ENCODE measurements around the gene EFCAB12. TPM values are rescaled to one million over a fixed set of nuclear protein-coding genes. Genes with fewer than 3 reads are reported as not detected.

The EFCAB12 gene
- total and polyA plus RNA-seq, 2 of the 8 experiments (the other 6 are each of a cell fraction or from before 2014, with no cell fraction given) = 0.60 to 0.99 TPM

- Histone ChIP-seq H3K23me2 (ENCODE audit: low read depth, low read length) (no peaks in the 10 kb centered on the region), H4K5ac (ENCODE audit: insufficient read length, low read depth, low read length) (no peak overlapping the region), H2BK5ac (ENCODE audit: low read depth, low read length) (no peak overlapping the region), H2AK5ac (ENCODE audit: low read depth, low read length) (no peak overlapping the region), H3K27ac (ENCODE audit: low read depth, low read length) (no peak overlapping the region), H2BK120ac (replicated peaks; ENCODE audit: low read depth, low read length) (no peak overlapping the region), H3K56ac (replicated peaks; ENCODE audit: insufficient read length, low read depth, low read length) (no peak overlapping the region), H2BK12ac (ENCODE audit: low read depth, low read length) (no peak overlapping the region), H3K14ac (ENCODE audit: insufficient read length) (no peak overlapping the region), H2BK20ac (ENCODE audit: low read length) (no peak overlapping the region), H3K36me3 (ENCODE audit: control insufficient read depth in 2 of 4, insufficient read depth in 4 of 4, low read length in 3 of 4) (no peaks in the 10 kb centered on the region), H3K4me1 (replicated peaks in 1 of 4; ENCODE audit: control insufficient read depth in 3 of 4, insufficient read depth in 4 of 4, low read length in 3 of 4) (peaks cover 2 to 22% (median 7%) of the 10 kb centered on the region in 4 experiments; a peak in 5 of 7 replicates), H3K9me3 (ENCODE audit: insufficient read depth in 2 of 2, low read depth in 1 of 2, low read length in 1 of 2) (no peaks in the 10 kb centered on the region), H3K27me3 (replicated peaks in 1 of 4; ENCODE audit: control insufficient read depth in 3 of 4, extremely low read depth in 1 of 4, insufficient read depth in 3 of 4, low read length in 3 of 4) (no peaks in the 10 kb centered on the region), H4K91ac (replicated peaks; ENCODE audit: insufficient read length, low read length) (no peak overlapping the region), H3K4me2 (ENCODE audit: insufficient read depth in 1 of 2, low read depth in 2 of 2, low read length in 2 of 2) (no peak overlapping the region), H2BK15ac (ENCODE audit: low read length) (no peak overlapping the region), H3K9ac (replicated peaks in 1 of 4; ENCODE audit: extremely low read depth in 1 of 4, low read depth in 3 of 4, low read length in 3 of 4) (no peak overlapping the region), H4K20me1 (replicated peaks in 1 of 2; ENCODE audit: control insufficient read depth in 1 of 2, insufficient read depth in 2 of 2, low read length in 2 of 2) (no peaks in the 10 kb centered on the region), H3K18ac (ENCODE audit: extremely low read depth, low read length) (no peak overlapping the region), H4K8ac (ENCODE audit: extremely low read depth, insufficient read depth, low read length) (no peak overlapping the region), H3K4me3 (ENCODE audit: extremely low read depth in 1 of 4, insufficient read depth in 2 of 4, low read depth in 3 of 4, low read length in 4 of 4) (no peak overlapping the region), H3K79me2 (ENCODE audit: control insufficient read depth in 1 of 2, insufficient read depth in 2 of 2, low read length in 2 of 2) (0 out of 4 replicates have a peak, but pooled peaks cover 0 to 2% of the 10 kb centered on the region in 2 experiments), H3K23ac (ENCODE audit: insufficient read length) (no peak overlapping the region), H2AFZ (ENCODE audit: low read length) (no peak overlapping the region), H3K4ac (replicated peaks; ENCODE audit: insufficient read length, low read depth, low read length) (no peak overlapping the region), H3K79me1 (ENCODE audit: low read depth, low read length) (no peaks in the 10 kb centered on the region)
- DNase-seq (ENCODE audit: low read depth in 1 of 2, low spot score in 2 of 2) (no peak), FAIRE-seq (no peak)
- WGBS, 2 experiments (ENCODE audit: extremely low coverage in 1 of 2, insufficient coverage in 1 of 2, insufficient read length in 1 of 2, insufficient replicate concordance in 2 of 2, low coverage in 1 of 2, low lambda C conversion rate in 2 of 2, missing lambda C conversion rate in 1 of 2) = 67% methylated on average over 1 of the region's 1 CpG; no CpG with 5 or more reads in 1 of the 2 experiments
- ChIA-PET CTCF (ENCODE audit: partially characterized antibody) (no interaction called here), POLR2A (ENCODE audit: partially characterized antibody) (interaction anchor here (1.2 kb wide), 1 partner anchor 38 kb away, joined by 3 read pairs; no protein-coding TSS in a partner anchor)
- TF ChIP-seq NANOG (IDR thresholded peaks at IDR 0.05; ENCODE audit: insufficient read depth, low read depth, low read length, poor library complexity, severe bottlenecking) = no peak
- no peak for TF ChIP-seq KDM1A (IDR thresholded peaks at IDR 0.05; ENCODE audit: borderline replicate concordance, low read length)
- TF ChIP-seq EGR1 (IDR thresholded peaks at IDR 0.05; ENCODE audit: borderline replicate concordance, low read depth, low read length) = no peak
- TF ChIP-seq RXRA (IDR thresholded peaks at IDR 0.05; ENCODE audit: insufficient read depth, low read depth, low read length) = no peak
- no peak for TF ChIP-seq YY1 (IDR thresholded peaks at IDR 0.05; ENCODE audit: low read depth, low read length)
- no peak for TF ChIP-seq SIX5 (IDR thresholded peaks at IDR 0.05; ENCODE audit: low read depth, low read length)
- TF ChIP-seq SUZ12 (IDR thresholded peaks at IDR 0.05; ENCODE audit: low read length) = no peak
- TF ChIP-seq CBX8 (IDR thresholded peaks at IDR 0.05; ENCODE audit: borderline replicate concordance, low read depth, low read length) = no peak
- TF ChIP-seq ATF3 (IDR thresholded peaks at IDR 0.05; ENCODE audit: insufficient read depth, low read depth, low read length) = no peak
- TF ChIP-seq KDM4A (IDR thresholded peaks at IDR 0.05; ENCODE audit: low read depth, low read length, severe bottlenecking) = no peak
- no peak for TF ChIP-seq BCL11A (IDR thresholded peaks at IDR 0.05; ENCODE audit: low read depth in 2 of 2, low read length in 2 of 2)
- TF ChIP-seq, protein P1, sequence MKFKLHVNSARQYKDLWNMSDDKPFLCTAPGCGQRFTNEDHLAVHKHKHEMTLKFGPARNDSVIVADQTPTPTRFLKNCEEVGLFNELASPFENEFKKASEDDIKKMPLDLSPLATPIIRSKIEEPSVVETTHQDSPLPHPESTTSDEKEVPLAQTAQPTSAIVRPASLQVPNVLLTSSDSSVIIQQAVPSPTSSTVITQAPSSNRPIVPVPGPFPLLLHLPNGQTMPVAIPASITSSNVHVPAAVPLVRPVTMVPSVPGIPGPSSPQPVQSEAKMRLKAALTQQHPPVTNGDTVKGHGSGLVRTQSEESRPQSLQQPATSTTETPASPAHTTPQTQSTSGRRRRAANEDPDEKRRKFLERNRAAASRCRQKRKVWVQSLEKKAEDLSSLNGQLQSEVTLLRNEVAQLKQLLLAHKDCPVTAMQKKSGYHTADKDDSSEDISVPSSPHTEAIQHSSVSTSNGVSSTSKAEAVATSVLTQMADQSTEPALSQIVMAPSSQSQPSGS (IDR thresholded peaks at IDR 0.05; ENCODE audit: low read length) = no peak
Measured at GRCh38 chr3:129446926-129447325, 18.5 kb upstream of the EFCAB12 start.

Measured in H1 (cell line).